Measurements from ENCODE around the gene CTIF. TPM values are rescaled to one million over a fixed set of nuclear protein-coding genes. Genes with fewer than 3 reads are reported as not detected.

The CTIF gene
- total and polyA plus RNA-seq, 2 experiments from 2014 or later: 22.1 to 27.9 TPM

DNA sequence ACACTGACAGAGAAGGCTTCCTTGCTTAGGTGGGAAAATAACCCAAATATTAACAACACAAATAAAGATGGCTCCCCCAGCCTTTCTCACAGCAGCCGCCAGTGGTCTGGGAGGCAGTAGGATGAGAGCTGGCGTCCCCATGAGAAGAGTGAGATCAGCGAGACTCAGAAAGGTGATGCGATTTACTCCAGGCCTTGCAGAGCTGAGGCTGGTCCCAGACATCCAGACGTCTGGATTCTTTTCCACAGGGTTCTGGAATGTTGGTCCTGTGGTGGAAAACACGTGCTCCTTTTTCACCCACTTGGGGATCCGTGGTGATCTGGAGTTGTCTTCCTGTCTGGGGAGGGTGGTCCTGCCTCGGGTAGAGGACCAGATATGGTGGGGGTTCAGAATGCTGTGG lies 190.6 kb downstream of the CTIF start:
- Histone ChIP-seq H3K36me3 (replicated peaks; ENCODE audit: insufficient read depth, low read depth) (no peaks in the 10 kb centered on the region), H3K4me1 (ENCODE audit: insufficient read depth) (peaks cover 6% of the 10 kb centered on the region), H3K9me3 (ENCODE audit: low read depth) (no peaks in the 10 kb centered on the region), H3K4me3 (no peak overlapping the region), H3K27ac (no peak overlapping the region), H2AFZ (no peak overlapping the region), H3K27me3 (no peaks in the 10 kb centered on the region), H3K9me2 (replicated peaks; ENCODE audit: insufficient read depth) (no peaks in the 10 kb centered on the region), H4K20me1 (ENCODE audit: insufficient read depth, poor library complexity, severe bottlenecking) (no peaks in the 10 kb centered on the region), H3K79me2 (no peaks in the 10 kb centered on the region), H3K4me2 (no peak overlapping the region)
- no peak for DNase-seq (ENCODE audit: low spot score)
- TF ChIP-seq CTCF (IDR thresholded peaks at IDR 0.05; ENCODE audit: poor library complexity) (no peak), EZH2phosphoT487 (IDR thresholded peaks at IDR 0.05; ENCODE audit: low read depth, severe bottlenecking, unreplicated experiment) (no peak), EZH2 (IDR thresholded peaks at IDR 0.05; ENCODE audit: borderline replicate concordance) (no peak)
- 77% methylated on average over 8 of the region's 8 CpGs for WGBS (ENCODE audit: low lambda C conversion rate, missing lambda C conversion rate)

DNA sequence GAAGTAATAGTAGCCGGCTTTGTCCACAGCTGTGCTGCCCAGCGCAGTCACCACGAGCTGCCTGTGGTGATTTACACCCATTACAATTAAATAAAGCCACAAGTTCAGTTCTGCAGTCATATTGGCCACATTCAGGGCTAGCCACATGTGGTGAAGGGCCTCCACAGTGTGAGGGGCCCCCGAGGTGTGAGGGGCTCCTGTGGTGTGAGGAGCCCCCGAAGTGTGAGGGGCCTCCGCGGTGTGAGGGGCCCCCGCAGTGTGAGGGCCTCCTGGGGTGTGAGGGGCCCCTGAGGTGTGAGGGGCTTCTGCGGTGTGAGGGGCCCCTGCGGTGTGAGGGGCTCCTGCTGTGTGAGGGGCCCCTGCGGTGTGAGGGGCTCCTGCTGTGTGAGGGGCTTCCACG lies 191.2 kb downstream of the CTIF start:
- Histone ChIP-seq H3K9me2 (replicated peaks; ENCODE audit: insufficient read depth) (no peaks in the 10 kb centered on the region), H3K36me3 (replicated peaks; ENCODE audit: insufficient read depth, low read depth) (no peaks in the 10 kb centered on the region), H3K4me3 (no peak overlapping the region), H2AFZ (no peak overlapping the region), H3K4me1 (ENCODE audit: insufficient read depth) (peaks cover 6% of the 10 kb centered on the region), H3K9me3 (ENCODE audit: low read depth) (no peaks in the 10 kb centered on the region), H3K27ac (no peak overlapping the region), H3K27me3 (no peaks in the 10 kb centered on the region), H4K20me1 (ENCODE audit: insufficient read depth, poor library complexity, severe bottlenecking) (no peaks in the 10 kb centered on the region), H3K4me2 (no peak overlapping the region), H3K79me2 (no peaks in the 10 kb centered on the region)
- TF ChIP-seq EZH2 (IDR thresholded peaks at IDR 0.05; ENCODE audit: borderline replicate concordance) (no peak), CTCF (IDR thresholded peaks at IDR 0.05; ENCODE audit: poor library complexity) (no peak), EZH2phosphoT487 (IDR thresholded peaks at IDR 0.05; ENCODE audit: low read depth, severe bottlenecking, unreplicated experiment) (no peak)
- WGBS (ENCODE audit: low lambda C conversion rate, missing lambda C conversion rate): 89% methylated on average over 10 of the region's 12 CpGs
- no peak for DNase-seq (ENCODE audit: low spot score)

GRCh38 chr18:48732767-48733424 lies 194.1 kb downstream of the CTIF start:
- 77% methylated on average over 11 of the region's 11 CpGs for WGBS (ENCODE audit: low lambda C conversion rate, missing lambda C conversion rate)
- H2AFZ ChIP-seq: no peak overlapping the region
- H3K9me3 ChIP-seq (ENCODE audit: low read depth): no peaks in the 10 kb centered on the region
- DNase-seq (ENCODE audit: low spot score): no peak
- TF ChIP-seq CTCF (IDR thresholded peaks at IDR 0.05; ENCODE audit: poor library complexity) (no peak), EZH2phosphoT487 (IDR thresholded peaks at IDR 0.05; ENCODE audit: low read depth, severe bottlenecking, unreplicated experiment) (no peak), EZH2 (IDR thresholded peaks at IDR 0.05; ENCODE audit: borderline replicate concordance) (no peak)
- no peak overlapping the region for H3K4me2 ChIP-seq
- H3K9me2 ChIP-seq (replicated peaks; ENCODE audit: insufficient read depth): no peaks in the 10 kb centered on the region
- no peaks in the 10 kb centered on the region for H3K27me3 ChIP-seq
- no peak overlapping the region for H3K27ac ChIP-seq
- H3K4me1 ChIP-seq (ENCODE audit: insufficient read depth): peaks cover 6% of the 10 kb centered on the region
- H3K36me3 ChIP-seq (replicated peaks; ENCODE audit: insufficient read depth, low read depth): no peaks in the 10 kb centered on the region
- H3K4me3 ChIP-seq: no peak overlapping the region
- H3K79me2 ChIP-seq: no peaks in the 10 kb centered on the region
- H4K20me1 ChIP-seq (ENCODE audit: insufficient read depth, poor library complexity, severe bottlenecking): no peaks in the 10 kb centered on the region

Measured in hepatocyte (in vitro differentiated cells).